Measurements from ENCODE around the gene YTHDF1.

Gene YTHDF1

DNA sequence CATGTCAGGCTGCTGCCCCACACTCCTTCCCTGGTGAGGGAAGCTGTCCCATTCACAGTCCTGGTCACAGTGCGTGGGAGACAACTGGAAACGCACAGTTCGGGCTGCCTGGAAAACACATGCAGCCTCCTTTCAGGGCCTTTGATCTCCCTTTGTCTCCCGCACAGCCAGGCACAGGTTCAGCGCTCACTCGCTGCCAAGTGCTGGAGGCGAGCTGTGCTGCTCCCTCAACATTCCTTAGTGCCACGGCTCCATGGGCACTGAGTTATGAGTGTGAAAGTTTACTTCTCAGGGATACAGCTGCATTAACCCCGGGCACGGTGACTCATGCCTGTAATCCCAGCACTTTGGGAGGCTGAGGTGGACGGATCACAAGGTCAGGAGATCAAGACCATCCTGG lies 9.1 kb downstream of the YTHDF1 start:
- no peak for DNase-seq

DNA sequence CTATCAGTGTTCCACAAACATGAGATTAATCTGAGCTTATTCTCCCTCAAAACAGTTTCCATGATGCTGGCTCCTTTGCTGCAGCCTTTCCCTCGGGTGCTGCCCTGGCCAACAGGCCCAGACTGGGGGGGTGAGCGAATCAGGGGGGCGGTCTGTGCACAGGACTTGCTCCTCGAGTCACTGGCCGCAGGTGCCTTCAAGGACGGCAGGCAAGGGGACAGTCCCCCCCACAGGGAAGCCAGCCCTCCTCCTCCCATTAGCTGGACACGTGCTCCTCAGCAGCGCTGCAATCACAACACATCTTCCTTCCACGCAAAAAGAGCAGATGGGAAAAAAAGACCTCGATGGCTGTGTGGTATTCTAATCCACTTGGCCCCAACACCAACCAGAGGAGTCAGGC lies 10.0 kb downstream of the YTHDF1 start:
- no peak for DNase-seq

DNA sequence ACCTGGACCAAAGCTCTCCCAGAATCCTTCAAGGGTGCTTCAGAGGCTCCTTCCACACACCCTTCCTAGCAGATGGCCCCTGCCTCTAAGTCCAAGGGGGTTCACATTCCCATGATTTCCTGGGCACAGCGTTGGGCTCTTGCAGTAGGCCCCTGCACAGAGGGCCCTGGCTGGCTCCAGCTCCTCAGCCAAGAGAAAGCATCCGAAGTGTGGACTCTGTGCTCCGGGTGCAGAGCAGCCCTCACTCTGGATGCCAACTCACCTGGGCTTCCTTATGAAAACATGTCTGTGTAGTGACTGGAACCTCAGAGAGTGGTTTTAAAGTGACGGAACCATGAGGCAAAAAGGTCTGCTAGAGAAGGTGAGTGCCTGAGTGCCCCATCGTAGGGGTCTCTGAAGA lies 11.6 kb downstream of the YTHDF1 start:
- DNase-seq, result no peak

DNA sequence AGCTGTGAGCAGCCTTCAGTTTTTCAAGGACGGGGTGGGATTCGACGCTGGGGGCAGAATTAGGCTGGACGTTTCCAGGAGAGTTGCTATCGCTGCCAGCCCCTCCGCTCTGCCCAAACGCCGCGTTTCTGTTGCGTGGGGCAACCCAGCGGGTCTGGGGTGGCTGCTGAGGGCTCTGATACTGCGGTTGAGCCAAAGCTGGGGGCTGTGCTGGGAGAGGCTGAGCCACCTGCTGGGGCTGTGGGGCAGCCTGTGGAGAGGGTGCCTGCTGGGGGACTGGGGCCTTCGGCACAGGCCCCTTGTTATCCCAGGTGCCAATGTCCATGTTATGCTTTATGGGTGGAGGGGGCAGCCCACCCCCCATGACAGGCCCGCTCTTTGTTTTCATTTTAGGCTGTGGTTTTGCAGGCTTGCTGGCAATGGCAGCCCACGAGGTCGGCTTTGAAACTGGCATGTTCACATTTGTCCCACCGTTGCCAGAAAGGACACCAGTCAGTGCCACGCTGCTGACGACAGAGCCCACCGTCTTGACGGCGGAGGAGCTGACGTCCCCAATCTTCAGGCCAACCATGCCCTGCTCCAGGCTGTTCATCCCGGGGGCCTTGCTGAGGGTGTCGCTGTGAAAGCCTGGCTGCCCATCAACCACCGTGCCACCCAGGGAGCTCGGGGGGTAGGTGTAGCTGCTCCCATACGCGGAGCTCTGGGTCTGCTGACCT lies 13.0 kb downstream of the YTHDF1 start:
- DNase-seq, result no peak

DNA sequence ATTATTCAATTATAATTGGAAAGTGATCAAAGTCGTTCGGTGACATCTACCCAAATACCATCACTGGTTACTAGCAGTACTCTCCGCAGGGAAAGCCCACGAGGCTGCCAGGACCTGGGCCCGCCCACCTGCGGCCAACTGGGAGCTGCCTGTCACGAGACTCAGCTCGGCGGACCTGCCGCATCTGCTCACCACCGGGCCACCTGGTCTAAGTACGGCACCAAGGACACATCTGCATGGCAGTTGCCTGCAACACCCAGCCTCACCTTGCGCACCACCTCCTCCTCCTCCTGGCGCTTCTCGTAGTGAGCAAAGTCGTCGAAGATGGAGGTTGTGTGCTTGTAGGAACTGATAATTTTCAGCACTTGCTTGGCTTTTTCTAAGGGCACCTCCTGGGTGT lies 13.9 kb downstream of the YTHDF1 start:
- DNase-seq, result no peak

DNA sequence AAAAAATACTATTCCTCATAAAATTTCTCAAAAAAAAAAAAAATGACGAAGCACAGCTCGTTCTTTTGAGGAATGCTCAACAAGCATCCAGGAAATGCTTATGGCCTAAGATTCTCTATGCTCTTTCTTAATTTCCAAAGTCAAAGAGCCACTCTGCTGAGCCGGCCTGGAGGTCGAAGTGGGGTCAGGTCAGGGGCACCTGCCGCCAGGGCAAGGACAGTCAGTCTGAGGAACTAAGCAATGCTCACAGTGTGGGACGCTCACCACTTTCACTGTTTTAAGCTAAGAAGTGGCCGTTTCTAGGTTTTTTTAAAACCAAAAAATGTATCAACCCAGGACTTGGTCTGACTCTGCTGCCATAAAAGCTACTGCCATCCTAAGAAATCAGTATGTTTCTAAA lies 17.3 kb downstream of the YTHDF1 start:
- no peak for DNase-seq

- no peak for DNase-seq
Measured at GRCh38 chr20:63196768-63197470, 19.0 kb downstream of the YTHDF1 start.

DNA sequence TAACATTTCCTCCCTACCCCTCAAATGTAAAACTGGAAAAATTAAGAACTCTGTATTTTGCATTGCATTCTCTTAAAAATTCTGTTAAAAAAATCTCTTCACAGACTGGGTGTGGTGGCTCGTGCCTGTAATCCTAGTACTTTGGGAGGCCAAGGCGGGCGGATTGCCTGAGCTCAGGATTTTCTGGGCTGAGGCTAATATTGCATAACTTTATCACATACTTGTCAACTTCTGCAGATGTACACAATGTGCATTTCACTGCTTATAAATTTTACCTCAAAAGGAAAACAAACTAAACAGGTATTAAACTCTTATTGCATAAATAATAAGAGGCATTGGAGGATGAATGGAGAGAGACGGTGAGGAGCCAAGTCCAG lies 21.1 kb downstream of the YTHDF1 start:
- no peak for DNase-seq

GRCh38 chr20:63194007-63194796 lies 21.7 kb downstream of the YTHDF1 start:
- no peak for DNase-seq

- no peak for DNase-seq
Measured at GRCh38 chr20:63192721-63193120, 23.2 kb downstream of the YTHDF1 start.

GRCh38 chr20:63191400-63191799 lies 24.5 kb downstream of the YTHDF1 start:
- no peak for DNase-seq

DNA sequence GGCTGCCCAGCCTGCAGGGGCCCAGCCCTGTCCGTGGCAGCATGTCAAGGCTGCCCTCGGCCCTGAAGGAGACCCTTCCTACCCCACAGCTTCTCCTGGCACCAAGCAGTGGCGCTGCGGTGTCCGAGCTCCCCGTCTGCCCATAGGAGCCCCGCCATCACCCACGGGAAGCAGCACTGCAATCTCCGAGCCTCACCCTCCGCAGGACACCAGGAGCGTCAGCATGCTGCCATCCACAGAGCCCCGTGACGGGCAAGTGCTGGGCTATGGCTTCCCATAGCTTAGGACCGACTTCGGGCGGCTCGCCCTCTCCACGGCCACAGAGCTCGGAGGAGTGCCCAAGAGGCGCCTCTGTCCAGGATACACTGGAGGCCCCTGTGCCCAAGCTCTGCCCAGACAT lies 25.1 kb downstream of the YTHDF1 start:
- no peak for DNase-seq

DNA sequence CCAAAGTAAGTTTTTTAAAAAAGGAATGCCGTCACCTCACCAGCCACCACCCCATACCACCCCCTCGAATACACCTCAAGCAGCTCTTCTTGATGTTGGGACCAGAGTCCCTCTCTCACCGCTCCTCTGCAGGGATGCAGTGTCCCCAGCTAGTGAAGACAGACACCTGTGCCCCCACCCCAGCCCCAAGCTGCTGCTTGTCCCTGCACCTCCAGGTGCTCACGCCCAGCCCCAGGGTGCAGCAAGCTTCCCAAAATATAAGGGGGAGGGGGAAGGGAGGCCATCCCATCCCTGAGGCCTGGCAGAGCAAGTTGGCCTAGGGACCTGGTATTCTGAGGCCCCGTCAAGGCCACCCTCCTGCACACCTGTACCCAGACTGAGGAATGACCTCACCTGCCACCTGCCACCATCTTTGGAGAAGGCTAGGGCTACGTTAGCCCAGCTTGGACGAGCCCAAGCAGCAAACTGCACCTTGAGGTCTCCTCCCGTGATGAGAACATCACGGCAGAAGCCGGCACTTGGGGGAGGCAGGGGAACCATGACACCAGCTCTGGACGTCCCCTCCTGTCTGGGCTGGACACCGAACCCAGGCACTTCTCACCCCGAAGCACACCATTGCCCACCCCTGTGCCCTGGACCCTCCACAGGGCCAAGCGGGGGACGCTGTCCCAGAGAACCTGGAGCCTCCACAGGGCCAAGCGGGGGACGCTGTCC lies 25.9 kb downstream of the YTHDF1 start:
- no peak for DNase-seq

- no peak for DNase-seq
Measured at GRCh38 chr20:63189322-63189642, 26.6 kb downstream of the YTHDF1 start.

GRCh38 chr20:63188641-63189321 lies 27.1 kb downstream of the YTHDF1 start:
- no peak for DNase-seq

DNA sequence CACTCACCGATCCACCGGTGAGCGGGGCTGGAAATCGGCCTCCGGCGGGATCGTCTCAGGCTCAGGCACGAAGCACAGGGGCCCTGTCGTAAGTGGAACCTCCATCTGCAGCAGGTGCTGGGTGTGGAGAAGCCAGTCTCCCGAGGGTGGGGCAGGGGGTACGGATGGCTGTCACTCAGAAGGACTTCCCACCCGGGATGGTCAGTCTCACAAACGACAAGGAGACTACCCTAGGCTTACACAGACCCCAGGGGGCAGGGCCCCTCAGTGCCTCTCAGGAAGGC lies 27.8 kb downstream of the YTHDF1 start:
- no peak for DNase-seq

GRCh38 chr20:63187338-63188158 lies 28.4 kb downstream of the YTHDF1 start:
- DNase-seq, result no peak

DNA sequence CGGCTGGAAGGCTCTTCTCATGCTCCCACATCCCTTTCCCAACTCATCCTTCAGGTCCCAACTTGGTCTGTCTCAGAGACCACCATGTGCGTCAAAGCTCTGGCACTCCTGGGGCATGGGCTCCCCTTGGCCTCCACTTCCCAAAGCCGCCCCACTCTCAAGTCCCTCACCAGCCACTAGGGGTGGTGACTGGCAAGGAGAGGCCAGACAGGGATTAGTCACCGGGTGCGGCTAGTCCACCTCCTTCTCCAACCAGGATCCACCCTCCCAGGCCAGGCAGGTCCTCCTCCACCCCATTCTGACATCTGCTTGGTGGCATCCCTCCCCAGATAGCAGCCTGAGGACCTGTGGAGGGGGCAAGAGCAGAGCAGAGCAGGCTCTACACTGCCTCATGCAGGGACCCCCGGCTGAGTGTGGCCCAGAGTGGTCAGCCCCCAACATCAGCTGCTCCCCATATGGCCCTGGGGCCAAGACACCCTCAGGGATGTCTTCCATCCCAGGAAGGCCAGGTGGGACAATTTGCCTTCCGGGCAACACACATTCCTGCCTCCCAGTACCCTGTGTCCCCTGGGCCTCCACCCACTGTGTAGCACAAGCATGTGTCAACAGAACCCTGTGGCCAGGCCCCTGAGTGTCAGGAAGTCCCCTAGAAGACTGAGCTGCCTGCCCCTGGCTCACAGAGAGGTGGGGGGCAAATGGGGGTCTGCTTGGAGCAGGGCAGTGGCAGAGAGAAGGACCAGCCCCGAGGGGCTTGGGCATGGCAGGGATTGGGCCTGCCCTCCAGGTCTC lies 29.2 kb downstream of the YTHDF1 start:
- DNase-seq, result no peak

DNA sequence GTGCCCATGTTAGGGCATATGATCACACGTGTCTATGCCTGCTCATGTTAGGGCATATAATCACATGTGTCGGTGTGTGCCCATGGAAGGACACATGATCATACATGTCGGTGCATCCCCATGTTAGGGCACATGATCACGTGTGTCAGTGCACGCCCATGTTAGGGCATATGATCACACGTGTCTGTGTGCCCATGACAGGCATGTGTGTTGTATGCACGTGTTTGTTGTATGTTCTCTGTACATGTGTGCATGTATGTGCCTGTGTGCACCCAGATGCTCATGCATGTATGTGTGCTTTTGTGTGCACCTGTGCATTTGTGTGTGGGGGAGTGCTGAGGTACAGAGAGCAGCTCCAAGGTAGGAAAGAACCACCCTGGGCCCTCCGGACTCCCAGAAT lies 29.8 kb downstream of the YTHDF1 start:
- DNase-seq, result no peak

- DNase-seq, result no peak
Measured at GRCh38 chr20:63185215-63185796, 30.6 kb downstream of the YTHDF1 start.

Measured in GOT3 (cell line).